A549 (cell line): ENCODE data around the gene FOSL2.

ENCODE experiments used
- CTCF ChIP-seq: fragments of >200 bp; sonication (Bioruptor Twin); formaldehyde crosslinking; IDR thresholded peaks from 3 replicates; pipeline ENCODE4 v1.5.1; 2016
- EP300 ChIP-seq, 2 experiments: fragments of >200 bp; sonication (Bioruptor Twin); formaldehyde crosslinking; IDR thresholded peaks; 2 replicates in 1 of 2; 3 replicates in 1 of 2; pipeline ENCODE4 v1.6.1; 2016 to 2017
- HDAC2 ChIP-seq: fragments of 200-600 bp; sonication (generic); IDR thresholded peaks from 2 replicates; pipeline ENCODE4 v1.6.1; 2016
- HOXA7 ChIP-seq: fragments of 250-450 bp; sonication (Bioruptor Pico); IDR thresholded peaks from 2 replicates; pipeline ENCODE4 v1.5.0; 2020; ENCODE audit warnings: mild to moderate bottlenecking, moderate library complexity
- JUN ChIP-seq, 2 experiments: fragments of >200 bp; sonication (Bioruptor Twin); formaldehyde crosslinking; IDR thresholded peaks; 2 replicates in 1 of 2; 3 replicates in 1 of 2; pipeline ENCODE4 v1.6.1; 2016 to 2017
- MAX ChIP-seq: IDR thresholded peaks from 2 replicates; pipeline ENCODE4 v1.6.1; 2012
- MAZ ChIP-seq: fragments of 150-350 bp; IDR thresholded peaks from 2 replicates; pipeline ENCODE4 v1.6.1; 2014; ENCODE audit warnings: antibody characterized with exemption, low read depth, low read length, borderline replicate concordance
- PHF8 ChIP-seq: fragments of 200-600 bp; sonication (generic); IDR thresholded peaks from 2 replicates; pipeline ENCODE4 v1.6.1; 2016; ENCODE audit warnings: low read depth, mild to moderate bottlenecking, antibody characterized with exemption, moderate library complexity, borderline replicate concordance
- POLR2A ChIP-seq: IDR thresholded peaks from 2 replicates; pipeline ENCODE4 v1.6.1; 2012; ENCODE audit warnings: mild to moderate bottlenecking, low read length
- RARB ChIP-seq: fragments of 250-450 bp; sonication (Bioruptor Pico); IDR thresholded peaks from 2 replicates; pipeline ENCODE4 v1.8.0; 2021; ENCODE audit warnings: mild to moderate bottlenecking, moderate library complexity

GRCh38 chr2:28407976-28408690 lies 15.5 kb downstream of the FOSL2 start:
- TF ChIP-seq CTCF (no peak), MAZ (no peak), RARB (no peak), PHF8 (no peak), EP300 (IDR thresholded peaks at IDR 0.05) (no peak), POLR2A (no peak), HDAC2 (no peak), JUN (IDR thresholded peaks at IDR 0.05) (no peak), HOXA7 (no peak), MAX (no peak)
